ENCODE measurements around the gene PSME3.

- TF ChIP-seq CTCF (IDR thresholded peaks at IDR 0.05) (no peak), POLR2A (IDR thresholded peaks at IDR 0.05) (no peak)
These were observed 32.5 kb downstream of the PSME3 start for GRCh38 chr17:42865638-42866094.

Measured in right lobe of liver (tissue), 4 donors.